OCI-M2 (cell line): Measurements from ENCODE around the gene VAV3.
"Not testable (repeated sequence)": the region's sequence is repeated elsewhere in the genome, so short reads cannot be mapped to it uniquely, and the experiment has no call there.

Experiments used
- DNase-seq: peaks from one replicate; lab custom pipeline; 2025; ENCODE audit not compliant: unreplicated experiment; lab: John Stamatoyannopoulos, UW

The VAV3 gene

DNA sequence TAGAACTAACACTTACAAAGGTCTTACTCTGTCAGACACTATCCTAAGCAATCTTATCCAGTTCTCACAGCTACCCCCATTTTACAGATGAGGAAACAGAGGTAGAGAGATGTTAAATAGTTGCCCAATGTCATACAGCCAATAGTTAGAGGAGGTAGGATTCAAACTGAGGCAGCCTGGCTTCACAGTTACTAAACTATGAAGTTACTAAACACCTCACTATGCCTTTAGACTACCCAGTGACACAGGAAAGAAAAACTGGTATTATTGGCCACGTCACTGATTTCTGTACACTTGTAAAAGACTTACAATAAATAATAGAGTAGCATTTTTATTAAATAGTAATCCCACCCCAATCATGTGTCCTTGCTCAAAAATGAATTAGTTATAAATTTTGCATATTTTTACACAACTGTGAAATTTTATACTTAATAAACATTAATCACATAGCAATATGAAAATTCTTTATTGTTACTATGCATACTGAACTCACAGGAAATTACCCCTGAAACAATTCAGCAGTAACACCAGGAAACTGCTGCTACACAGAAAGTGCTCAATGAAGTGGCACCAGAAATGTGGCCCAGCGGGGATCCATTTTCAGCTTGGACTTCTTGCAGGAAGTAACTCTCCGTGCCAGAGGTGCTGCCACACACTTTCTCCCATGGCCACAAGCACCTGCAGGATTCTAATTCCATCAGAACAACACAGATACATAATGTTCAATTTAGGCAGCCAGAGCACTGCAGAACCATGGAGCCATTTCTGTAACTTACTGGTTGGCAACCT is 69.4 kb downstream of the VAV3 start:
- no peak for DNase-seq

DNA sequence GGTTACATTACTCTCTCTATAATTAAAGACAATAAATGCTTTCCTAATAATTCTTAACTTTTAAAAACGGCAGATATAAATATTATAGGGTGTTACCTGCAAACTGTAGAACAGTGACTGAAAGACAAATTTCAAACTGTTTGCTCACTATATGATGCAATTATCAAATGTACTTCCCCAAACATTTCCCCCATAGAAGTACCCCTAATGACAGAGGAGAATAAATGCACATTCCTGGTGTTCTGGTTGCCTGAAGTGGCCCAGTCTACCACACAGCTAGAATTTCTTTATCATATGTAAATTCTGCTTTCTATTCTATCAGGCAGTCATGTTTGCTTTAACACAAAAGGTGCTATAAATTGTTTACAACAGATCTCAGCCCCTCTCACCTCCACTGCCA is 70.4 kb downstream of the VAV3 start:
- DNase-seq: no peak

DNA sequence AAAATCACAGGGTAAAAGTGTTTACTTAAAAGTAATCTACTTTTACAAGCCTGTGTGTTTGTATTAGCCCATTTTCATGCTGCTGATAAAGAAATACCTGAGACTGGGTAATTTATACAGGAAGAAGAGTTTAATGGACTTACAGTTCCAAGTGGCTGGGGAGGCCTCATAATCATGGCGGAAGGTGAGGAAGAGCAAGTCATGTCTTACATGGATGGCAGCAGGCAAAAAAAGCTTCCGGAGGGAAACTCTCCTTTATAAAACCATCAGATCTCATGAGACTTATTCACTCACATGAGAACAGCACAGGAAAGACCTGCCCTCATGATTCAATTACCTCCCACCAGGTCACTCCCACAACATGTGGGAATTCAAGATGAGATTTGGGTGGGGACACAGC is 71.6 kb downstream of the VAV3 start:
- DNase-seq: not testable (repeated sequence)

DNA sequence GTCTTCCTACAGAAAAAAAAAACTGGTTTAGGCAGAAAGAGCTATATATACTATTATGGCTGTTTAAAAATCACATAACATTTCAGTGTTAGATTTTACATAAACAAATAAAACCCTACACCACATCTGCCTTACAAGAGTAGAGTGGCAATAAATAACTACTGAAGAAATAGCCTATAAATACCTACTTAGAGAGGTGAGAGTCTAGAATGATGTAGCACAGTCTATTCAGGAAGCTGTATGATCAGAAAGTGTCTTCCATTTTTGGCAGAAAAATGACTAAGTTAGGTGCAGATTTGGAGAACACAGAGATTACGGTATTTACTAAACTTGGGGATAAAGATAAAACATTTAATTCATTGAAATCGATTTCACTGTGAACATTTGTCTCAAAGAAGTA is 75.5 kb downstream of the VAV3 start:
- DNase-seq: no peak

DNA sequence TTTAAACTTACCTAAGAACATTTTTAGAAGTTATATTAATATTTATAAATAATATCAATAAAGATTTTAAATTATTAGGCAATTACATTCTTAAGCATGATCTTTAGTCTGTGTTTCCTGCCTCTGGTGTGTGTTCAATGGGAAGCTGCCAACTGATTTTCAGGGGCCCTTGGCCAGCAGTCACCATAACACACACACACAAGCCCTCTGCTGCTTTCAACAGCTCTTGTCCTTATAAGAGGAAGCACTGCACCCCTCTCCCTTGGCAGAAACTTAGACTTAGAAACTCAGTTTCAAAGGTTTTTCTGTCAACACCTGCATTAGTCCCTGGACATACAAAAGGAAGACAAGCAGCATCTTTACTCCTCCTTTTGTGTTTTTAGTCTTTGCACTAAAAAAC is 81.4 kb downstream of the VAV3 start:
- DNase-seq: no peak

DNA sequence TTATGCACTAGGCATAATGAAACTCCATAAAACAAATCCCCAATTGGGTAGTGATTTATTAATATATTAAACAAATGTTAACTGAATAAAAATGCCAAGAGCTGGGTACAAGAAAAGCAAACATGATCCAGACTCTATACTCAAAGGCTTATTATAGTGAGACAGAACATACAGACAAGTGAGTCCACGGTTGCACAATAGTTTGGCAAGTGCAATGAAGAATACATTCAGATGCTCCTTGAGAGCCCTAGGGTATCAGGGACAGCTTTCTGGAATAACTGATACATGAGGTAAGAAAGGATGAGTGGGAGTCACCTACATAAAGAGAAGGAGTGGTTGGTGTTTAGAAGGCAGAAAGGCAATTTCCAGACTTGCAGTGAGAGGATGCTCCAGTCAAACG is 85.1 kb downstream of the VAV3 start:
- DNase-seq: no peak

DNA sequence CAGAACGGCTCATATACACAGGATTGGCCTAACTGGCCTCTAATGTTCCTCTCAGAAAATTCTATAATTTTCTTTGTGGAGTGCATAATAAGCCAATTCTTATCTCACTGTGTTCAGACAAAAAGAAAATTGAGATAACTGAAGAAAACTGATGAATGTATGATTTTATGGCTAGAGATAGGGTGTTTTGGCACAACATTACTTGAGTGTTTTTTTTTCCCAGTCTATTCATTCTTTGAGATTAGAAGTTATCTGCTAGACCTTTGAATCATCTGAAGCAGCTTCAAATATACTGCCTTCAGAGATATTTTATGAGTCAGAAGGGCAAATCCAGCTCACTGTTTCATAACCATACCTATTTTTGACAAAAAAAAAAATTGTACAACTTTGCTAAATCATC is 85.6 kb downstream of the VAV3 start:
- DNase-seq: no peak

DNA sequence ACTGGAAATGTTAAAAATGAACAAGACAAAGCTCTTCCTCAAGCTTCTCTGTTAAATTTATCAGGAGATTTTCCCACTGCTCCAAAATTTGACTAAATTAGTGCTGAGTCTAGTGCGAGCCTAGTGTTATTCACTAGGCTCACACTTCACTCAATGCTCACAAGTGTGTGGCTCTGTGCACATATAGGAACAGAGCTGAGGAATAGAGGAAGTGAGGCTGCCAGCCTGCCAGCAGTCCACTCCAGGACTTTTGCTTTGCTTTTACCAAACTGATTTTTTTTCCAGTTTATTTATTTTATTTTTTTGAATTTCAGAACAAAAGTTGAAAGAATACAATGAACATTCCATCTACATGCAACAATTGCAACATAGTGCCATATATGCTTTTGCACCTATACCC is 87.2 kb downstream of the VAV3 start:
- DNase-seq: no peak

DNA sequence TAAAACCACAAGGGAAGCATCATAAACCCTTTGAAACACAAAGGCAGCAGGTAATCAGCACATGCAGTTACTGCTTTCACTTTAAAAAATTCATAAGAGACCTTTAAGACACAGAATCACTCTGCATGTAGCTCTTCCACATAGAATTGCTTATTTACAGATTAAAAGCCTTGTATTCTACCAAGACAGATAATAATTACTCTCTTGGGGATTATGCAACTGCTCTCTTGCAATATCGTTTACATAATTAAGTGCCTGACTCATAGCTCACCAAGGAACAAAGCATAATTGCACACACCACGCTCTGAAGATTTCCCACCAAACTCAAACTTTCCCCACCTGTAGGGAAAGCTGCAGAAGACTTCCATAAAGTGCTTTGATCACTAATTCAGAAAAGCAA is 87.9 kb downstream of the VAV3 start:
- DNase-seq: no peak

DNA sequence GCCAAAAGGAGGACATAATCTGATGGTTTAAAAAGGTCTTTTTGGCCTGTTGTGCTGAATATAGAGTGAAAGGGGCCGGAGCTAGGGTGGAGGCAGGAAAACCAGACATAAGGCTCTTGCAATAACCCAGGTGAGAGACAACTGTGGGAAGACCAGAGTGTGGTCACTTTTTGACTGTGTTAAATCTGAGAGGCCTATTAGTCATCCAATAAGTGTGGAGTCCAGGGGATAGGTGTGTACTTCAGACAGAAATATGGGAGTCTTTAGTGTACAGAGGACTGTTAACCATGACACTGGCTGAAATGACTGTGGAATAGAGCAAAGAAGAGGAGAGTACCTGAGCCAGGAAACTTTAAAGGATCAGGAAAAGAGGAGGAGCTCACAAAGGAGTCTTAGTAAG is 89.3 kb downstream of the VAV3 start:
- DNase-seq: no peak

DNA sequence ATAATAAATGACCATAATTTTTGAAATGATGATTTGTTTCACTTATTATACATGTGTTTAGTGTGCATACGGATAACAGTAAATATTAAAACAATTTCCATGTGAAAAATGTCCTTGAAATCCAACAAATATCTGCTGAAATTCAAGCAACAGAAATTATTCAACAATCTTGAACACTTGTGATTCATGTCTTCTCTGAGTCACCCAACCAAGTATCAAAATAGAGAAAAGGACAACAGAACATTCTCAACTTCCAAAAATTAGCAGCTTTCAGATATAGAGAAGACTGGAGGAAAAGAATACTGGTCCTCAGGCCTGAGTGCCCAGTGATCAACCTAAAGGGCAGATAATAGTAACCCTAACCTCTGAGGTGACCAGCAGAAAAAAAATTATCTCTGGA is 90.8 kb downstream of the VAV3 start:
- DNase-seq: no peak

DNA sequence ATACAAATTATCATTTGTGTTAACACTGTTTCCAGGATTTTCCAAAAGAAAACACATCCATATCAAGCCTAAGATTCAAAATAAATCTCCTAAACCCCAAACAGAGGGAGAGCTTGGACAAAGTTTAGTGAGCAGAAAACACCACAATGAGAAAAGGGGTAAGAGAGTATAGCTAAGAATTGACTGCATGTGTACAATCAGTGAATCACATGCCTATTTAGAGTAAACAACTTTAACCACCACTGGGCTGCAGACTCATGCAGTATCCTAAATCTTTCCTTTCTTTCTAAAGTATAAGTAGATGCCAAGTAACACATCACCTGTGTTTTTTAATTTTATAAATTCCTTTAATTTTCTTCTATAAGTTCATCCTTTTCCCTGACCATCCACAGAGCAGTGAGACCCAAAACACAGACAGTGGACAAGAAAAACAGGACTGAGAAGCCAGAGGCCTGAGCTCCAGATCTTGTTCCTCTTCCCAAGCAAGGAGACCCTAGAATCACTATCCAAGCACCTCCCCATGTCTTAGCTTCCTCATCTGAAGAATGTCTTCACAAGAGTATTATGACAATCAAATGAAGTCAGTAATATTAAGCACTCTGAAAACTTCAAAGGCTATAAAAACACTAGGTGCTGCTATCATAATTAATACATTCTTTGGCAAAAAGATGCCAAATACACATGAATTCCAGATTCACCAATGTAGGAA is 93.1 kb downstream of the VAV3 start:
- no peak for DNase-seq

DNA sequence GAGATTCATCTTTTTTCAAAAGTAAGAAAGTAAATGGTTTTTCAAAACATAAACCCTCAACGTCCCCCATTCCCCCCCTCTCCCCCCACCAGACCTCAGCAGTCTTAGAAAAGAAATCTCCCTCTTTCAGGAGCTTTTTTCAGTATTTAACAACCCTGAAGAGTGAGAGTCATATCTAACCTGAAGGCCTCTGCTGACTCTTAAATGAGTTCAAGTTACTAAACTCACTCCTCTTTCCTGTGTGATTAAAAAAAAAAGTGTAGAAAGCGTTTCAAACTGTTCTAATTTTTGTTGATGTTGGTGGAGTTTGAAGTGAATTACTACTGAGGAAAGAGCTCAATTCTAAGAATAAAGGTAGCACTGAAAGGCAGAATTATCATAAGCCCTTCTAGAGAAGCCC is 93.7 kb downstream of the VAV3 start:
- no peak for DNase-seq

DNA sequence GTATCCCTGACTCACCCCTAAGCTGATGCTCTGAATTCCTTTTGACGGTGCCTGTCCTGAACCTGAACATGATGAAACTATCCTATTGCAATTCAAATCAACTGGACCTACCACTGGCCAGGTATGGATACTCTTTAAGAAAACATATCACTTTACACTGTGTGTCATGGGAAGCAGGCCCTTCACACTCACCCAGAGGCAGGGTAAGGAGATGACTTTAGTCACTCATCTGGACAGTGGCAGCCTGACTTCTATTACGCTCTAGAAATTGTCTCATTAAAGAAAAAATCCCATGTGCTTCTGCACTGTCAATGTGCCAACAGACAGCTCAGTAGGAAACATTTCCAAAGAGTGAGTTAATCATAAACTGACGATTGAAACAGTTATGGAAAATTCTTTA is 94.3 kb downstream of the VAV3 start:
- no peak for DNase-seq

DNA sequence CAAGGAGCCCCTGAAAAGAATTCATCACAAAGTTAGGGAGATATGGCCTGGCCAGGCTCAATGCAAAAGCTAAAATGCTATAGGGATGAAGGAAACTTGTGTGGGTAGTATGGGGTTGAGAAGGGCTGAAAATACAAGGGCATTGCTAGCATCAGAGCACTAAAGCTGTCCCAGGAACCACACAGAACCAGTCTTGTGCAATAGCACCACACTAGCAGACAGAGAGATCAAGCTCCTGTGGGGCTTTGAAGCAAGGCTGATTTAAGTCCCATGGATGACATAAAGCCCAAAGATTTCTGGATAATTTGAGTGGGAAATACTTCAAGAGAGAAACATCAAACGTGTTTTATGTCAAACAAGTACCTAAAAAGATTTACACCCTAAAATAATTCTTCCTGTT is 97.1 kb downstream of the VAV3 start:
- no peak for DNase-seq

DNA sequence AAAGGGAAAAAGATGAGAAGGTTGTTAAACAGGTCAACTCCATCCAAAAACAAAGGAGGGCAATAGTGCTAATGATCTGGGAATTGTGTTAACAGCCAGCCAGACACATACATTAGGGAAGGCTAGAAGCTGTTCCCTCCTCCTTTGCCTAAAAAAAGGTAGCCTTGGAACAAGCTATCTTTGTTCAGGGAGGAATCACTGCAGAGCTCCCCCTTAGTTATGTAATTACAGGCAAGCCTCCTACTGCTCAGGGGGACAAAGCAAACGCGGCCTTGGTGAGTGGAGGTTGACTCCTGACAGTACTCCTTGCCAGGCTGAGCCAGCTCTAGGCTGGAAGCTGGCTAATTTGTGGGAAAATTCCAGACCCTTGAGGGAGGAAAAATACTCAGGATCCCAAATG is 97.6 kb downstream of the VAV3 start:
- DNase-seq: no peak

DNA sequence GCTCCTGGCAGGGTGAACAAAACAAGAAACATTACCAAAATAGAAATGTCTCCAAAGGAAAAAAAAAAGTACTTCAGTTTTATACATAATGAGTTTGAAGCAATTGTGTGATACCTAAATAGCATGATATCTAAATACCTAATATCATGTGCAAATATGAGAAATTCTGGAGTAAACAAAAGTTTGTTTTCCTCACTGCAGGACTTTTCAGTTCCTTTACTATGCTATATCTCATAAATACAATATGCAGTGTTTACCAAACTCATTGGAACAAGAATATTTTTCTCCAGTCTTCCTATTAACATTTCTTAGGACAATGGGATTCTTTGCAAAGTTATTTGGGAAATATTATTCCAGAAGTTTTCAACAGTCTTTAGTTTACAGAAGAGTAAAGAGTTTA is 98.1 kb downstream of the VAV3 start:
- DNase-seq: no peak

DNA sequence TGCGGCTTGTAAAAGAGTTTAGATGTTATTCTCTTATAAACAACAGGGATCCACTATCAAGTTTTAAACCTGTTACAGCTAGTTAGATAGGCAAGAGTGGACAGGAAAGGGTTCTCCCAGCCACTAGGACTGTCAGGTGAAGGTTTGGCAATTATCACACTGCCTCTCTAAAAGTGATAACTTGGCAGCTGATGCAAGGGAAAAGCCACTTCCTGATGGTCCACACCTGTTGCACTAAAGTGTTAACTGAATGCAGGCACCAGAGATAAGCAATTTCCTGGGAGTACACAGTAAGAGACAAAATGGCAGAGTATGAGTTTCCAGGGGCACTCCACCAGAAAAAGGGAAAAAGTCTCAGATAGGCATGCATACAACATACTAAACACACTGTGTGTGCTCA is 99.4 kb downstream of the VAV3 start:
- DNase-seq: no peak

DNA sequence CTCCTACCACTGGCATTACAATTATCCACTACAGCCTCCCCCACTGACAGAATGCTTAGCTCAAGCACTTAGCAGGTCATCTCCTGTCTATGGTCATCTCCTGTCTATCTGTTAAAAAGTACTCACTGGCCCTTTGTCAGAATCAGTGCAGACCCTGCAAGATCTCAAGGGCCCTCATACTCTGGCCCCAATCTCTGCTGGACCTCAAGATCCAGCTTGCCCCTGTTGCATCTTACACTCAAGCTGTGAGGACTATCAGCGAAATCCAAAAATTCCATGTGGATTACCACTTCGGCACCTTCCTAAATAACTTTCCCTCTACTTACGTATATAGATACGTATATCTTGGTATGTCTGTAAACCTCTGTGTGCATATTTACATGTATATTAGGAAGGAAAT is 101.6 kb downstream of the VAV3 start:
- no peak for DNase-seq

DNA sequence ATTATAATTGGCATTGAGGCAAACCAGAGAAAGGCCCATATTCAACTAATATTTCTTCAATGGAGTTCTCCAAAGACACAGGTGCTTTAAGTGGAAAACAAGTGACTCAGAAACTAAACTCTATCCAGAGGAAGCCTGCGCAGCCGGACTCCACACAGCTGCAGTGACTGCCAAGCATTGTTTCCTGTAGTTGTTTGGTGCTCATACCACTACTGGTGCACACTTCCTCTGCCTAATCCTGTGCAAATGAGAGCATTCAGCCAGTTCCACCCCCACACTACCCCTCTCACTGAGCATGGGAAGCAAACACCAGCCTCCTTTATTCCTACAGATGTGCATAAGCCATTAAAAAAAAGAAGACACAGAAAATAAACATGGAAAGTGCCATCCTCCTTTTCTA is 102.9 kb downstream of the VAV3 start:
- no peak for DNase-seq

DNA sequence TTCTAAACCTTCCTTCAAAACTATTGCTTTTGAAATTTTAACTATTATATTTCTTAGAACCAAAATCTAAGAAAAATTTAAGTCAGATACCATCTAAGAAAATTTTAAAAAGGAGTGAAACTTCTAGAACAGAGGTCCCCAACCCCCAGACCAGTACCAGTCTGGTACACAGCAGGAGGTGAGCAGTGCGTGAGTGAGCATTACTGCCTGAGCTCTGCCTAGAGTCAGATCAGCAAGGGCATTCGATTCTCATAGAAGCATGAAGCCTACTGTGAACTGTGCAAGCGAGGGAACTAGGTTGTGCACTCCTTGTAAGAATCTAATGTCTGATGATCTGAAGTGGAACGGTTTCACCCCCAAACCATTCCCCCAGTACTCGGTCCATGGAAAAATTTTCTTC is 106.7 kb downstream of the VAV3 start:
- DNase-seq: no peak

DNA sequence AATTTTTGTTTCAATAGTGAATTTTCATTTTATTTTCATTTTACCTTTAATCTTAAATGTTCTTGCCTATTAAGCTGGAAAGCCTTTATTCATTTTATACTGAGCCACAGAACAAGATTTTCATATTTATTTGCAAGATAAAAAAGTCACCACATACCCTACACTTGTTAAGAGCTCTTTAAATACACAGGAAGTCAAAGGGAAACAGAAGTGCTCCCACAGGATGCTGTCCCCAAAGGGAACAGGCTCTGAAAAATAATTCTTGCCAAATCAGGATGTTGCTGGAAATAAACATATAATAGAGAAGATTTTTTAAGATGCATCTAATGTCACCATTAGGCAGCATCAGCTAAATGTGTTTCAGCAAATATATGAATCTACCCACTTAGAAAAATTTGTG is 113.6 kb downstream of the VAV3 start:
- no peak for DNase-seq
